ACC112 (cell line): ENCODE data around the gene JAK1.
A peak's percentile ranks its signal among the peaks of the same experiment; 100 is the strongest.
"Not testable (repeated sequence)": the region's sequence is repeated elsewhere in the genome, so short reads cannot be mapped to it uniquely, and the experiment has no call there.

Experiments
- H2AFZ ChIP-seq: fragments of 200-600 bp; sonication (generic); one replicate; pipeline ENCODE4 v1.6.0; 2017; ENCODE audit warnings: antibody characterized with exemption, low read length; ENCODE audit not compliant: unreplicated experiment
- H3K27ac ChIP-seq: fragments of 200-600 bp; sonication (generic); 2 replicates; pipeline ENCODE4 v1.5.1; 2014; ENCODE audit warnings: low read depth, mild to moderate bottlenecking, antibody characterized with exemption, low read length, moderate library complexity
- H3K27me3 ChIP-seq: fragments of 200-600 bp; sonication (generic); 2 replicates; pipeline ENCODE4 v1.6.1; 2014; ENCODE audit warnings: mild to moderate bottlenecking, antibody characterized with exemption, low read length, moderate library complexity, mixed read lengths; ENCODE audit not compliant: insufficient read depth
- H3K36me3 ChIP-seq: fragments of 200-600 bp; sonication (generic); 2 replicates; pipeline ENCODE4 v1.6.1; 2016; ENCODE audit warnings: mild to moderate bottlenecking, antibody characterized with exemption, low read length, moderate library complexity, mixed read lengths; ENCODE audit not compliant: insufficient read depth
- H3K4me1 ChIP-seq: fragments of 200-600 bp; sonication (generic); one replicate; pipeline ENCODE4 v1.6.1; 2016; ENCODE audit warnings: low read length, mixed read lengths; ENCODE audit not compliant: insufficient read depth, unreplicated experiment, control insufficient read depth
- H3K4me3 ChIP-seq: fragments of 200-600 bp; sonication (generic); 2 replicates; pipeline ENCODE4 v1.5.1; 2014; ENCODE audit warnings: mild to moderate bottlenecking, low read depth, low read length
- H3K79me2 ChIP-seq: fragments of 200-600 bp; sonication (generic); one replicate; pipeline ENCODE4 v1.6.0; 2016; ENCODE audit warnings: low read length; ENCODE audit not compliant: control insufficient read depth, unreplicated experiment, insufficient read depth

The JAK1 gene

GRCh38 chr1:64935551-64936155 is 30.7 kb downstream of the JAK1 start:
- no peaks in the 10 kb centered on the region for H3K36me3 ChIP-seq
- H3K27me3 ChIP-seq: no peaks in the 10 kb centered on the region
- H3K4me3 ChIP-seq: no peak overlapping the region
- peaks cover 32% of the 10 kb centered on the region for H3K4me1 ChIP-seq
- peaks cover 69% of the 10 kb centered on the region for H3K79me2 ChIP-seq
- H3K27ac ChIP-seq: peak overlapping the region; percentile 98; the same call in 1 of the 2 replicates
- no peak overlapping the region for H2AFZ ChIP-seq

- no peaks in the 10 kb centered on the region for H3K36me3 ChIP-seq
- H3K4me3 ChIP-seq: peak overlapping the region; percentile 61
- H2AFZ ChIP-seq: peak overlapping the region; percentile 26
- peaks cover 63% of the 10 kb centered on the region for H3K79me2 ChIP-seq
- peaks cover 32% of the 10 kb centered on the region for H3K4me1 ChIP-seq
- H3K27ac ChIP-seq: peak overlapping the region; percentile 98
- no peaks in the 10 kb centered on the region for H3K27me3 ChIP-seq
Measured at GRCh38 chr1:64934878-64935275, 31.5 kb downstream of the JAK1 start.

- no peaks in the 10 kb centered on the region for H3K36me3 ChIP-seq
- H3K27me3 ChIP-seq: no peaks in the 10 kb centered on the region
- peaks cover 32% of the 10 kb centered on the region for H3K4me1 ChIP-seq
- H2AFZ ChIP-seq: peak overlapping the region; percentile 26
- peak overlapping the region; percentile 61 for H3K4me3 ChIP-seq
- peaks cover 64% of the 10 kb centered on the region for H3K79me2 ChIP-seq
- H3K27ac ChIP-seq: peak overlapping the region; percentile 98
Measured at GRCh38 chr1:64934115-64934877, 32.1 kb downstream of the JAK1 start.

- Histone ChIP-seq H2AFZ (no peak overlapping the region), H3K36me3 (no peaks in the 10 kb centered on the region), H3K27ac (peak overlapping the region; percentile 98), H3K4me3 (peak overlapping the region; percentile 61), H3K79me2 (peaks cover 63% of the 10 kb centered on the region), H3K4me1 (peaks cover 32% of the 10 kb centered on the region), H3K27me3 (no peaks in the 10 kb centered on the region)
Measured at GRCh38 chr1:64933296-64934070, 32.9 kb downstream of the JAK1 start.

GRCh38 chr1:64932962-64933295 is 33.4 kb downstream of the JAK1 start:
- Histone ChIP-seq H2AFZ (no peak overlapping the region), H3K79me2 (peaks cover 64% of the 10 kb centered on the region)

GRCh38 chr1:64930640-64931039 is 35.7 kb downstream of the JAK1 start:
- Histone ChIP-seq H3K4me1 (peaks cover 32% of the 10 kb centered on the region), H3K79me2 (peaks cover 65% of the 10 kb centered on the region)
- not testable (repeated sequence) for H3K27me3 ChIP-seq, H3K36me3 ChIP-seq, H3K27ac ChIP-seq, H3K4me3 ChIP-seq, H2AFZ ChIP-seq

More at GRCh38 chr1:64932962-64933295, 33.4 kb downstream of the JAK1 start:
- Histone ChIP-seq H3K4me1 (peaks cover 32% of the 10 kb centered on the region), H3K4me3 (peak overlapping the region; percentile 61; the same call in 1 of the 2 replicates), H3K27me3 (no peaks in the 10 kb centered on the region), H3K27ac (peak overlapping the region; percentile 98), H3K36me3 (no peaks in the 10 kb centered on the region)

- H3K79me2 ChIP-seq: peaks cover 73% of the 10 kb centered on the region
- no peaks in the 10 kb centered on the region for H3K36me3 ChIP-seq
- H2AFZ ChIP-seq: no peak overlapping the region
- H3K4me3 ChIP-seq: no peak overlapping the region
- no peak overlapping the region for H3K27ac ChIP-seq
- H3K27me3 ChIP-seq: no peaks in the 10 kb centered on the region
- peaks cover 22% of the 10 kb centered on the region for H3K4me1 ChIP-seq
Measured at GRCh38 chr1:64929221-64929620, 37.1 kb downstream of the JAK1 start.

GRCh38 chr1:64928325-64928724 is 38.0 kb downstream of the JAK1 start:
- Histone ChIP-seq H3K36me3 (no peaks in the 10 kb centered on the region), H3K4me1 (peaks cover 14% of the 10 kb centered on the region), H3K4me3 (no peak overlapping the region), H3K27ac (no peak overlapping the region), H2AFZ (no peak overlapping the region), H3K79me2 (peaks cover 81% of the 10 kb centered on the region), H3K27me3 (no peaks in the 10 kb centered on the region)

- Histone ChIP-seq H3K36me3 (no peaks in the 10 kb centered on the region), H3K79me2 (peaks cover 90% of the 10 kb centered on the region), H3K27ac (no peak overlapping the region), H2AFZ (no peak overlapping the region), H3K27me3 (no peaks in the 10 kb centered on the region), H3K4me3 (no peak overlapping the region), H3K4me1 (peaks cover 31% of the 10 kb centered on the region)
Measured at GRCh38 chr1:64925594-64925993, 40.8 kb downstream of the JAK1 start.

GRCh38 chr1:64923294-64923718 is 43.0 kb downstream of the JAK1 start:
- Histone ChIP-seq H3K79me2 (peaks cover 88% of the 10 kb centered on the region), H3K27ac (no peak overlapping the region), H2AFZ (no peak overlapping the region), H3K4me1 (peaks cover 44% of the 10 kb centered on the region), H3K27me3 (no peaks in the 10 kb centered on the region), H3K36me3 (no peaks in the 10 kb centered on the region), H3K4me3 (no peak overlapping the region)
